Panc1 (cell line): ENCODE results near the gene GPR15. TPM values are rescaled to one million over a fixed set of nuclear protein-coding genes. Genes with fewer than 3 reads are reported as not detected.

Experiments used
- ATAC-seq: fragments of 200-7000 bp; cut with Tn5 transposase; 2 replicates; pipeline ENCODE4 v1.9.1; 2020; ENCODE audit warnings: mild to moderate bottlenecking, moderate library complexity
- BruUV-seq: library from RNA; stranded (reverse); fragments of 400-500 nt; replicated peaks from 2 replicates; lab custom pipeline; 2021; lab: Mats Ljungman, UMichigan
- CTCF ChIA-PET: fragments of 300-600 bp; sonication (Branson Sonifier 250); formaldehyde crosslinking; loops from one replicate; lab custom pipeline; 2022; ENCODE audit warnings: antibody characterized with exemption; lab: Charles Lee
- POLR2A ChIA-PET: fragments of 300-600 bp; sonication (Branson Sonifier 250); formaldehyde crosslinking; loops from one replicate; lab custom pipeline; 2022; ENCODE audit warnings: antibody characterized with exemption; lab: Charles Lee
- DNase-seq: peaks from one replicate; pipeline ENCODE4 v3.0.0-alpha.2; 2010; ENCODE audit warnings: low read depth, low spot score
- H3K27ac ChIP-seq: 2 replicates; pipeline ENCODE4 v1.5.1; 2011; ENCODE audit warnings: mild to moderate bottlenecking, low read length, inconsistent platforms
- H3K27me3 ChIP-seq: fragments of 200-500 bp; sonication (Bioruptor generic); 2 replicates; pipeline ENCODE4 v1.6.0; 2014; ENCODE audit warnings: low read length, inconsistent platforms; ENCODE audit not compliant: control insufficient read depth, insufficient read depth
- H3K36me3 ChIP-seq: fragments of 200-500 bp; sonication (Bioruptor generic); 2 replicates; pipeline ENCODE4 v1.5.1; 2014; ENCODE audit warnings: inconsistent platforms, mild to moderate bottlenecking, low read length, moderate library complexity; ENCODE audit not compliant: control insufficient read depth, insufficient read depth
- H3K4me1 ChIP-seq: 2 replicates; pipeline ENCODE4 v1.5.1; 2011; ENCODE audit warnings: inconsistent platforms, mild to moderate bottlenecking, low read length, moderate library complexity; ENCODE audit not compliant: control insufficient read depth, insufficient read depth
- H3K4me3 ChIP-seq, 2 experiments: 2 replicates each; pipeline ENCODE4 v1.5.1; 2011 to 2012; ENCODE audit warnings: low read depth in 2 of 2, low read length in 2 of 2, mild to moderate bottlenecking in 2 of 2, inconsistent platforms in 1 of 2, moderate library complexity in 1 of 2
- H3K9me3 ChIP-seq: fragments of 200-500 bp; sonication (Bioruptor generic); 2 replicates; pipeline ENCODE4 v1.5.1; 2014; ENCODE audit warnings: low read depth, mild to moderate bottlenecking, inconsistent platforms, low read length, moderate library complexity; ENCODE audit not compliant: control insufficient read depth, insufficient read depth
- POLR2AphosphoS5 ChIP-seq: IDR thresholded peaks from 2 replicates; pipeline ENCODE4 v1.6.1; 2012; ENCODE audit warnings: mild to moderate bottlenecking, low read depth, low read length, moderate library complexity
- SIN3A ChIP-seq: IDR thresholded peaks from 2 replicates; pipeline ENCODE4 v1.6.1; 2012; ENCODE audit warnings: low read depth, mild to moderate bottlenecking, low read length, moderate library complexity, borderline replicate concordance; ENCODE audit not compliant: insufficient read depth
- TCF7L2 ChIP-seq: IDR thresholded peaks from 2 replicates; pipeline ENCODE4 v1.6.1; 2011; ENCODE audit warnings: mild to moderate bottlenecking, low read depth, low read length, inconsistent platforms
- in situ Hi-C: cut with HindIII; loops from 2 replicates; pipeline ENCODE4 v1.10.0; 2016; ENCODE audit warnings: low sequenced_read_pairs, low pct_unique_long_range_greater_than_20kb
- intact Hi-C: fragments of 100-400 bp; cut with micrococcal nuclease; formaldehyde crosslinking; loops from one replicate; pipeline ENCODE4 v1.10.0; 2022; ENCODE audit not compliant: unreplicated experiment
- total RNA-seq: library from RNA; stranded (reverse); gene quantifications from one replicate; pipeline ENCODE4 v1.2.1, GENCODE V29; 2021; ENCODE audit not compliant: unreplicated experiment
- TF ChIP-seq, protein P1 (sequence below): fragments of 450-650 bp; IDR thresholded peaks from 2 replicates; pipeline ENCODE4 v1.5.1; 2017; ENCODE audit warnings: mild to moderate bottlenecking
- TF ChIP-seq, protein P2 (sequence below), 2 experiments: IDR thresholded peaks; 2 replicates each; pipeline ENCODE4 v1.6.1; 2011 to 2012; ENCODE audit warnings: low read depth in 2 of 2, control low read depth in 1 of 2, low read length in 1 of 2, mild to moderate bottlenecking in 1 of 2, moderate library complexity in 1 of 2; ENCODE audit not compliant: insufficient read depth in 1 of 2

GPR15 gene
- total RNA-seq, 1 experiment from 2014 or later = not detected

DNA sequence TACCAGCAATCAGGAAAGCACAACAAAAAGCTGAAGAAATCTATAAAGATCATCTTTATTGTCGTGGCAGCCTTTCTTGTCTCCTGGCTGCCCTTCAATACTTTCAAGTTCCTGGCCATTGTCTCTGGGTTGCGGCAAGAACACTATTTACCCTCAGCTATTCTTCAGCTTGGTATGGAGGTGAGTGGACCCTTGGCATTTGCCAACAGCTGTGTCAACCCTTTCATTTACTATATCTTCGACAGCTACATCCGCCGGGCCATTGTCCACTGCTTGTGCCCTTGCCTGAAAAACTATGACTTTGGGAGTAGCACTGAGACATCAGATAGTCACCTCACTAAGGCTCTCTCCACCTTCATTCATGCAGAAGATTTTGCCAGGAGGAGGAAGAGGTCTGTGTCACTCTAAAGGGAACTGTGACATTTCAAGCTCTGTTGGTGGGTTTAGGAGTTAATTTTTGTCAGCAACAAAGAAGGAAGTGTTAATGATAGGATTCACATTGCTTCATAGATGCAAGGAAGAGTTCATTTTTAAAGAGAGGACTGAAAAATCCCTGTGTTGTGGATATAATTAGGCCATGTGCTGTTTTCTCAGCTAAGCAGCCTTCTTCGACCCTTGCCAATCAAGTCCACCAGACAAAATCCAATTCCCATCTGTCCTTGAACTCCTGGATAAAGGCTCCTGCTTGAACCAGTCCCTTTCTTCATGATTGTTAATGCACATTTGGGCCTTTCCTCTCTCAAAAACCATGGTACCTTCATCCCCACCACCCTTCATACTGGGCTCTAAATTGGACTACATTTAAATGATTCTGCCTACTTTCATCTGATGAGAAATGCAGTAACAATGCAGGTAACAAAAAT, 1.2 kb downstream of the GPR15 start:
- no peaks in the 10 kb centered on the region for H3K4me1 ChIP-seq
- CTCF ChIA-PET = no interaction called here
- H3K9me3 ChIP-seq = no peaks in the 10 kb centered on the region
- no peak overlapping the region for H3K4me3 ChIP-seq
- intact Hi-C loops = no loop called here
- peaks cover 20% of the 10 kb centered on the region for H3K27me3 ChIP-seq
- no TSS peak for BruUV-seq
- DNase-seq = no peak
- H3K27ac ChIP-seq = no peak overlapping the region
- H3K36me3 ChIP-seq = no peaks in the 10 kb centered on the region
- in situ Hi-C loops = no loop called here
- POLR2A ChIA-PET = no interaction called here
- no peak for ATAC-seq
- TF ChIP-seq, protein P1, sequence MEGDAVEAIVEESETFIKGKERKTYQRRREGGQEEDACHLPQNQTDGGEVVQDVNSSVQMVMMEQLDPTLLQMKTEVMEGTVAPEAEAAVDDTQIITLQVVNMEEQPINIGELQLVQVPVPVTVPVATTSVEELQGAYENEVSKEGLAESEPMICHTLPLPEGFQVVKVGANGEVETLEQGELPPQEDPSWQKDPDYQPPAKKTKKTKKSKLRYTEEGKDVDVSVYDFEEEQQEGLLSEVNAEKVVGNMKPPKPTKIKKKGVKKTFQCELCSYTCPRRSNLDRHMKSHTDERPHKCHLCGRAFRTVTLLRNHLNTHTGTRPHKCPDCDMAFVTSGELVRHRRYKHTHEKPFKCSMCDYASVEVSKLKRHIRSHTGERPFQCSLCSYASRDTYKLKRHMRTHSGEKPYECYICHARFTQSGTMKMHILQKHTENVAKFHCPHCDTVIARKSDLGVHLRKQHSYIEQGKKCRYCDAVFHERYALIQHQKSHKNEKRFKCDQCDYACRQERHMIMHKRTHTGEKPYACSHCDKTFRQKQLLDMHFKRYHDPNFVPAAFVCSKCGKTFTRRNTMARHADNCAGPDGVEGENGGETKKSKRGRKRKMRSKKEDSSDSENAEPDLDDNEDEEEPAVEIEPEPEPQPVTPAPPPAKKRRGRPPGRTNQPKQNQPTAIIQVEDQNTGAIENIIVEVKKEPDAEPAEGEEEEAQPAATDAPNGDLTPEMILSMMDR = no peak
- TF ChIP-seq POLR2AphosphoS5 (no peak), TCF7L2 (no peak), SIN3A (no peak)
- TF ChIP-seq, protein P2, sequence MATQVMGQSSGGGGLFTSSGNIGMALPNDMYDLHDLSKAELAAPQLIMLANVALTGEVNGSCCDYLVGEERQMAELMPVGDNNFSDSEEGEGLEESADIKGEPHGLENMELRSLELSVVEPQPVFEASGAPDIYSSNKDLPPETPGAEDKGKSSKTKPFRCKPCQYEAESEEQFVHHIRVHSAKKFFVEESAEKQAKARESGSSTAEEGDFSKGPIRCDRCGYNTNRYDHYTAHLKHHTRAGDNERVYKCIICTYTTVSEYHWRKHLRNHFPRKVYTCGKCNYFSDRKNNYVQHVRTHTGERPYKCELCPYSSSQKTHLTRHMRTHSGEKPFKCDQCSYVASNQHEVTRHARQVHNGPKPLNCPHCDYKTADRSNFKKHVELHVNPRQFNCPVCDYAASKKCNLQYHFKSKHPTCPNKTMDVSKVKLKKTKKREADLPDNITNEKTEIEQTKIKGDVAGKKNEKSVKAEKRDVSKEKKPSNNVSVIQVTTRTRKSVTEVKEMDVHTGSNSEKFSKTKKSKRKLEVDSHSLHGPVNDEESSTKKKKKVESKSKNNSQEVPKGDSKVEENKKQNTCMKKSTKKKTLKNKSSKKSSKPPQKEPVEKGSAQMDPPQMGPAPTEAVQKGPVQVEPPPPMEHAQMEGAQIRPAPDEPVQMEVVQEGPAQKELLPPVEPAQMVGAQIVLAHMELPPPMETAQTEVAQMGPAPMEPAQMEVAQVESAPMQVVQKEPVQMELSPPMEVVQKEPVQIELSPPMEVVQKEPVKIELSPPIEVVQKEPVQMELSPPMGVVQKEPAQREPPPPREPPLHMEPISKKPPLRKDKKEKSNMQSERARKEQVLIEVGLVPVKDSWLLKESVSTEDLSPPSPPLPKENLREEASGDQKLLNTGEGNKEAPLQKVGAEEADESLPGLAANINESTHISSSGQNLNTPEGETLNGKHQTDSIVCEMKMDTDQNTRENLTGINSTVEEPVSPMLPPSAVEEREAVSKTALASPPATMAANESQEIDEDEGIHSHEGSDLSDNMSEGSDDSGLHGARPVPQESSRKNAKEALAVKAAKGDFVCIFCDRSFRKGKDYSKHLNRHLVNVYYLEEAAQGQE (IDR thresholded peaks at IDR 0.05; ENCODE audit: insufficient read depth in 1 of 2, low read depth in 2 of 2, low read length in 1 of 2) = no peak

DNA sequence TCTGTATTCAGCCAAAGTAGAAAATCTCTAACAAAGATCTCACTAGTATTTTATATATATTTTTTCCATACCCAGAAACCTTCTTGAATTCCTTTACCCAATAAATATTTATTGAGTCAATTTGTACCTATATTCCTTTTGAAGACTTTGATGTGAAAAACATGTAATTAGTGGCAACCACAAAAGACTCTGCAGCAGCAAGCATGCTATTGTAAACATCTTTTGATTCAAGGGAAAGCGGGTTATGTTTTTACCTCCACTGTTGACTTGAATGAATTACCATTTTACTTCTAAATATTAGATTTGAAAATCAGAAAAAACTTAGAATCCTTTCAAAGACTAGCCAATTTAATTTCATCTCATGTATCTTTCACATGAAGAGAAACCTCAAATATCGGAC, 2.4 kb downstream of the GPR15 start:
- intact Hi-C loops = no loop called here
- Histone ChIP-seq H3K4me3 (no peak overlapping the region), H3K27ac (no peak overlapping the region), H3K36me3 (no peaks in the 10 kb centered on the region), H3K27me3 (peaks cover 20% of the 10 kb centered on the region), H3K9me3 (no peaks in the 10 kb centered on the region), H3K4me1 (no peaks in the 10 kb centered on the region)
- no TSS peak for BruUV-seq
- POLR2A ChIA-PET = interaction anchor here (0.5 kb wide), 1 partner anchor 587 kb away, joined by 3 read pairs; no protein-coding TSS in a partner anchor
- CTCF ChIA-PET = no interaction called here
- no peak for DNase-seq
- TF ChIP-seq SIN3A (no peak), POLR2AphosphoS5 (no peak), TCF7L2 (no peak)
- TF ChIP-seq, protein P2 (IDR thresholded peaks at IDR 0.05; ENCODE audit: insufficient read depth in 1 of 2, low read depth in 2 of 2, low read length in 1 of 2) = no peak
- TF ChIP-seq, protein P1 = no peak
- in situ Hi-C loops = no loop called here
- ATAC-seq = no peak
